Measurements from ENCODE around the gene SH3BP1. TPM values are rescaled to one million over a fixed set of nuclear protein-coding genes. Genes with fewer than 3 reads are reported as not detected.

Gene SH3BP1
- total RNA-seq, 1 donor from 2014 or later, result 31.9 TPM

- Mint-ChIP-seq H3K9me3 (no peaks in the 10 kb centered on the region), H3K4me3 (no peak overlapping the region), H3K27me3 (ENCODE audit: low read depth) (no peaks in the 10 kb centered on the region), H3K27ac (no peak overlapping the region), H3K36me3 (peaks cover 23% of the 10 kb centered on the region), H3K4me1 (peaks cover 3% of the 10 kb centered on the region)
- TF ChIP-seq, protein P1, sequence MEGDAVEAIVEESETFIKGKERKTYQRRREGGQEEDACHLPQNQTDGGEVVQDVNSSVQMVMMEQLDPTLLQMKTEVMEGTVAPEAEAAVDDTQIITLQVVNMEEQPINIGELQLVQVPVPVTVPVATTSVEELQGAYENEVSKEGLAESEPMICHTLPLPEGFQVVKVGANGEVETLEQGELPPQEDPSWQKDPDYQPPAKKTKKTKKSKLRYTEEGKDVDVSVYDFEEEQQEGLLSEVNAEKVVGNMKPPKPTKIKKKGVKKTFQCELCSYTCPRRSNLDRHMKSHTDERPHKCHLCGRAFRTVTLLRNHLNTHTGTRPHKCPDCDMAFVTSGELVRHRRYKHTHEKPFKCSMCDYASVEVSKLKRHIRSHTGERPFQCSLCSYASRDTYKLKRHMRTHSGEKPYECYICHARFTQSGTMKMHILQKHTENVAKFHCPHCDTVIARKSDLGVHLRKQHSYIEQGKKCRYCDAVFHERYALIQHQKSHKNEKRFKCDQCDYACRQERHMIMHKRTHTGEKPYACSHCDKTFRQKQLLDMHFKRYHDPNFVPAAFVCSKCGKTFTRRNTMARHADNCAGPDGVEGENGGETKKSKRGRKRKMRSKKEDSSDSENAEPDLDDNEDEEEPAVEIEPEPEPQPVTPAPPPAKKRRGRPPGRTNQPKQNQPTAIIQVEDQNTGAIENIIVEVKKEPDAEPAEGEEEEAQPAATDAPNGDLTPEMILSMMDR (IDR thresholded peaks at IDR 0.05; ENCODE audit: unreplicated experiment), result no peak
- no peak for DNase-seq (ENCODE audit: low spot score in 2 of 2, unreplicated experiment in 2 of 2)
These were observed 19.5 kb upstream of the SH3BP1 start for GRCh38 chr22:37619991-37620390.

- Mint-ChIP-seq H3K9me3 (no peaks in the 10 kb centered on the region), H3K27me3 (ENCODE audit: low read depth) (no peaks in the 10 kb centered on the region), H3K27ac (no peak overlapping the region), H3K36me3 (peaks cover 23% of the 10 kb centered on the region), H3K4me3 (no peak overlapping the region), H3K4me1 (peaks cover 6% of the 10 kb centered on the region)
- no peak for DNase-seq (ENCODE audit: low spot score in 2 of 2, unreplicated experiment in 2 of 2)
- TF ChIP-seq, protein P1 (IDR thresholded peaks at IDR 0.05; ENCODE audit: unreplicated experiment), result no peak
These were observed 18.1 kb upstream of the SH3BP1 start for GRCh38 chr22:37621352-37621860.

DNA sequence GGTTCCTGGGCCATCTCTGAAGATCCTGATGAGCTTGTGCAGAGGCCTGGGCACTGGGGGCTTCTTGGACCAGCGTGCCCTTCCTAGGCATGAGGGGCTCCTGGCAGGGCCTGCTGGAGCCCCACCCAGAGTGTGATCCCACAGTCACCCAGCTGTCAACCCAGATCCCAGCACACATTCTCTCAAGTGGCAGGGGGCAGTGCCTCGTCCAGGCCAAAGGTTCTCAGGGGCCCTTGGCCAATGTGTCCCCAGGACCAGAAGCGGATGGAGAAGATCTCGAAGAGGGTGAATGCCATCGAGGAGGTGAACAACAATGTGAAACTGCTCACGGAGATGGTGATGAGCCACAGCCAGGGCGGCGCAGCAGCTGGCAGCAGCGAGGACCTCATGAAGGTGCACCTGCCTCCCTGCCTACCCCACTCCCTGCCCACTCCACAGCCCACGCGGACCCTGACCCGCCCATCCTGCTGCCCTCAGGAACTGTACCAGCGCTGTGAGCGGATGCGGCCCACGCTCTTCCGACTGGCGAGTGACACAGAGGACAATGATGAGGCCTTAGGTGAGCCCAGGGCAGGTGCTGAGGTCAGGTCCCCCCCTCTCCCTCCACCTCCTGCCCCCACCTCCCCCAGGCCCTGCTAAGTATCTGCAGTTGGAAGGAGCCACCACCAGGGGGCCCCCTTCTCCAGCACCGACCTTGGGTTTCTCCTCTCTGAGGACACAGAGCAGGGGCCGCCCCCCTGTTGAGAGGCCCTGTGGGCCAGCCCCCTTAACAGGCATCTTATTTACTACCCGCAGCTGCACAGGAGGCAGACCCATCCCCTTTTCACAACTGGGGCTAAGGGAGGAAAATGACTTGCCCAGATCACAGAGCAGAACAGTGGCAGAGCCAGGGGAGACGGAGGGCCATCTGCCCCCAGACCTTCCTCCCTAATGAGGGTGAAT, 16.1 kb upstream of the SH3BP1 start:
- no peaks in the 10 kb centered on the region for H3K27me3 Mint-ChIP-seq (ENCODE audit: low read depth)
- peaks cover 6% of the 10 kb centered on the region for H3K4me1 Mint-ChIP-seq
- peak in 1 of 2 experiments; percentile 81 for DNase-seq (ENCODE audit: low spot score in 2 of 2, unreplicated experiment in 2 of 2)
- peaks cover 18% of the 10 kb centered on the region for H3K36me3 Mint-ChIP-seq
- H3K27ac Mint-ChIP-seq, result peak overlapping the region; percentile 88
- no peak overlapping the region for H3K4me3 Mint-ChIP-seq
- TF ChIP-seq, protein P1 (IDR thresholded peaks at IDR 0.05; ENCODE audit: unreplicated experiment), result peak; percentile 96
- H3K9me3 Mint-ChIP-seq, result no peaks in the 10 kb centered on the region

DNA sequence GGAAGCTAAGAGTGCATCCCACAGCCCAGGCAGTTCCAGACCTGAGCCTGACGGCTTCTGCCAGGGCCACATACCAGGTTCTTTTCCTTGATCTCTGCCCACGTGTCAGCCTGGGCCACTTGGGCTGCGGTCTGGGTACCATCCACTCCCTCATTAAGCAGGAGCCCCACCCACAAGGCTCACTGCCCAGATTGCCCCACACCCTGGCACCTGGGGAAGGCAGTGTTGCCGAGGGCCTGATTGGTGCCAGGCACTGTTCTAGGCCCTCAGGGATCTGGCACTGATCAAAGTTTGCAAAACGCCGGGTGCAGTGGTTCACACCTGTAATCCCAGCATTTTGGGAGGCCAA, 15.5 kb upstream of the SH3BP1 start:
- DNase-seq (ENCODE audit: low spot score in 2 of 2, unreplicated experiment in 2 of 2), result no peak
- H3K4me1 Mint-ChIP-seq, result peaks cover 6% of the 10 kb centered on the region
- TF ChIP-seq, protein P1 (IDR thresholded peaks at IDR 0.05; ENCODE audit: unreplicated experiment), result no peak
- no peak overlapping the region for H3K27ac Mint-ChIP-seq
- no peaks in the 10 kb centered on the region for H3K27me3 Mint-ChIP-seq (ENCODE audit: low read depth)
- H3K9me3 Mint-ChIP-seq, result no peaks in the 10 kb centered on the region
- H3K4me3 Mint-ChIP-seq, result no peak overlapping the region
- H3K36me3 Mint-ChIP-seq, result peaks cover 17% of the 10 kb centered on the region

DNA sequence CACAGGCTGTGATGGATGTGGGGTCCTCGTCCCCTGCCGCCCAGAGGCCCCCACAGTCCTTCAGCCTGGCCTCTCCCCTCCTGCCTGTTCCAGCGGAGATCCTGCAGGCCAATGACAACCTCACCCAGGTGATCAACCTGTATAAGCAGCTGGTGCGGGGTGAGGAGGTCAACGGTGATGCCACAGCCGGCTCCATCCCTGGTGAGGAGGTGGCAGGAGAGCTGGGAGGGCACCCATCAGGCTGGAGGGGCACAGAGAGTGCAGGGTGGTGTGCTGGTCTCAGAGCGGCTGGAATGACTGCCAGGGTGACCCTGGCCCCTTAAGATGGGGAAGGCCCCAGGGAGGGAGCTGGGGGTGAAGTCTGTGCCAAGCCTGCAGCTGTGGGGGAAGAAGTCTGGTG, 14.6 kb upstream of the SH3BP1 start:
- peaks cover 13% of the 10 kb centered on the region for H3K36me3 Mint-ChIP-seq
- H3K4me1 Mint-ChIP-seq, result peaks cover 6% of the 10 kb centered on the region
- no peak for DNase-seq (ENCODE audit: low spot score in 2 of 2, unreplicated experiment in 2 of 2)
- TF ChIP-seq, protein P1 (IDR thresholded peaks at IDR 0.05; ENCODE audit: unreplicated experiment), result no peak
- no peak overlapping the region for H3K4me3 Mint-ChIP-seq
- H3K9me3 Mint-ChIP-seq, result no peaks in the 10 kb centered on the region
- peak overlapping the region; percentile 8 for H3K27ac Mint-ChIP-seq
- no peaks in the 10 kb centered on the region for H3K27me3 Mint-ChIP-seq (ENCODE audit: low read depth)
